Esophagus muscularis mucosa (tissue), 4 donors: ENCODE results near the gene FGF9. TPM values are rescaled to one million over a fixed set of nuclear protein-coding genes. Genes with fewer than 3 reads are reported as not detected.

Experiments
- DNase-seq: peaks from one replicate; pipeline ENCODE4 v3.0.0-alpha.2; 2017; ENCODE audit errors: extremely low spot score
- H3K27ac ChIP-seq, 4 donors: fragments of 200-600 bp; sonication (generic); replicated peaks in 1 of 4; 1 replicate in 3 of 4; 2 replicates in 1 of 4; pipeline ENCODE4 v1.5.1; 2016 to 2019; ENCODE audit warnings: mild to moderate bottlenecking in 1 of 4
- H3K27me3 ChIP-seq, 4 donors: fragments of 200-600 bp; sonication (generic); one replicate each; pipeline versions ENCODE4 v1.5.1 to v1.6.0; 2016 to 2019
- H3K36me3 ChIP-seq, 4 donors: fragments of 200-600 bp; sonication (generic); one replicate each; pipeline ENCODE4 v1.5.1; 2016 to 2019
- H3K4me1 ChIP-seq, 4 donors: fragments of 200-600 bp; sonication (generic); one replicate each; pipeline ENCODE4 v1.5.1; 2016 to 2019
- H3K4me3 ChIP-seq, 4 donors: fragments of 200-600 bp; sonication (generic); 1 replicate in 2 of 4; 2 replicates in 2 of 4; pipeline ENCODE4 v1.5.1; 2016 to 2019; ENCODE audit warnings: mild to moderate bottlenecking in 4 of 4, moderate library complexity in 1 of 4
- H3K9me3 ChIP-seq, 4 donors: fragments of 200-600 bp; sonication (generic); 1 replicate in 3 of 4; 2 replicates in 1 of 4; pipeline ENCODE4 v1.5.1; 2016 to 2019
- EP300 ChIP-seq: sonication (generic); formaldehyde crosslinking; IDR thresholded peaks from one replicate; pipeline ENCODE4 v1.6.1; 2017; ENCODE audit warnings: antibody characterized with exemption
- POLR2A ChIP-seq: fragments of 450-650 bp; IDR thresholded peaks from one replicate; pipeline ENCODE4 v1.6.1; 2017; ENCODE audit warnings: antibody characterized with exemption, moderate library complexity, mild to moderate bottlenecking, low read depth
- POLR2AphosphoS5 ChIP-seq, 2 donors: sonication (generic); formaldehyde crosslinking; IDR thresholded peaks; one replicate each; pipeline ENCODE4 v1.6.1; 2017; ENCODE audit warnings: antibody characterized with exemption in 2 of 2
- WGBS: methylation state at CpG from one replicate; pipeline ENCODE4 v1.1.5; 2018; 5-methylcytosine and 5-hydroxymethylcytosine counted together
- intact Hi-C: fragments of 100-400 bp; cut with DNase I; formaldehyde crosslinking; loops from one replicate; pipeline ENCODE4 v1.15.1; 2023
- total RNA-seq, 4 donors: library from RNA; depleted of rRNA; stranded (reverse); fragments of >200 nt; gene quantifications; one replicate each; pipeline versions ENCODE4 v1.1.0 to v1.2.1, GENCODE V29; 2016
- TF ChIP-seq, protein P1 (sequence below), 3 experiments: fragments of 200-600 bp in 2 of 3; fragments of 450-650 bp in 1 of 3; sonication (generic) in 2 of 3; IDR thresholded peaks; one replicate each; pipeline ENCODE4 v1.5.1; 2017 to 2019; ENCODE audit warnings: antibody characterized with exemption in 3 of 3, mild to moderate bottlenecking in 2 of 3, moderate library complexity in 1 of 3

The FGF9 gene
- total RNA-seq, 4 donors from 2014 or later: 0.50 to 1.9 (median 1.5) TPM

DNA sequence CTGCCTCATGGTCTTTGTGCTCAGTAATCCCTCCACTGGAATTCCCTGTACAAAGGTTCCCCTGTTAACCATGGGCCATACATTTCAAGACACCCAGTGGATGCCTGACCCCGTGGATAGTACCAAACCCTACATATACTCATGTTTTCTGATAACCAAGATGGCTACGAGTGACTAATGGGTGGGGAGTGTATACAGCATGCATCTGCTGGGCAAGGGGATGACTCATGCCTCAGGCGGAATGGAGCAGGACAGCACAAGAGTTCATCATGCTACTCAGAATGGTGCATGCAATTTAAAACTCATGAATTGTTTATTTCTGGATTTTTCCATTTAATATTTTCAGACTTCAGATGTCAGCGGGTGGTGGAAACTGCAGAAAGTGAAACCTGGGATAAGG is 13.3 kb upstream of the FGF9 start:
- WGBS: 75% methylated on average over 4 of the region's 4 CpGs
- no peak for TF ChIP-seq EP300
- no peak for TF ChIP-seq POLR2AphosphoS5 (IDR thresholded peaks at IDR 0.05)
- no peak for TF ChIP-seq POLR2A
- TF ChIP-seq, protein P1, sequence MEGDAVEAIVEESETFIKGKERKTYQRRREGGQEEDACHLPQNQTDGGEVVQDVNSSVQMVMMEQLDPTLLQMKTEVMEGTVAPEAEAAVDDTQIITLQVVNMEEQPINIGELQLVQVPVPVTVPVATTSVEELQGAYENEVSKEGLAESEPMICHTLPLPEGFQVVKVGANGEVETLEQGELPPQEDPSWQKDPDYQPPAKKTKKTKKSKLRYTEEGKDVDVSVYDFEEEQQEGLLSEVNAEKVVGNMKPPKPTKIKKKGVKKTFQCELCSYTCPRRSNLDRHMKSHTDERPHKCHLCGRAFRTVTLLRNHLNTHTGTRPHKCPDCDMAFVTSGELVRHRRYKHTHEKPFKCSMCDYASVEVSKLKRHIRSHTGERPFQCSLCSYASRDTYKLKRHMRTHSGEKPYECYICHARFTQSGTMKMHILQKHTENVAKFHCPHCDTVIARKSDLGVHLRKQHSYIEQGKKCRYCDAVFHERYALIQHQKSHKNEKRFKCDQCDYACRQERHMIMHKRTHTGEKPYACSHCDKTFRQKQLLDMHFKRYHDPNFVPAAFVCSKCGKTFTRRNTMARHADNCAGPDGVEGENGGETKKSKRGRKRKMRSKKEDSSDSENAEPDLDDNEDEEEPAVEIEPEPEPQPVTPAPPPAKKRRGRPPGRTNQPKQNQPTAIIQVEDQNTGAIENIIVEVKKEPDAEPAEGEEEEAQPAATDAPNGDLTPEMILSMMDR (IDR thresholded peaks at IDR 0.05): no peak
- Histone ChIP-seq H3K9me3 (peaks cover 0 to 7% (median 0%) of the 10 kb centered on the region in 4 donors), H3K27ac (no peak overlapping the region), H3K4me3 (no peak overlapping the region), H3K27me3 (peaks cover 0 to 32% (median 0%) of the 10 kb centered on the region in 4 donors), H3K4me1 (no peaks in the 10 kb centered on the region), H3K36me3 (no peaks in the 10 kb centered on the region)
- intact Hi-C loops: no loop called here
- DNase-seq: no peak

- no peak for DNase-seq
- no peak overlapping the region for H3K4me3 ChIP-seq
- intact Hi-C loops: no loop called here
- H3K27ac ChIP-seq: no peak overlapping the region
- TF ChIP-seq, protein P1 (IDR thresholded peaks at IDR 0.05): no peak
- no peak for TF ChIP-seq POLR2A
- TF ChIP-seq POLR2AphosphoS5 (IDR thresholded peaks at IDR 0.05): no peak
- TF ChIP-seq EP300: no peak
- WGBS: 45% methylated on average over 6 of the region's 6 CpGs
- H3K27me3 ChIP-seq: peaks cover 0 to 44% (median 0%) of the 10 kb centered on the region in 4 donors
- no peaks in the 10 kb centered on the region for H3K4me1 ChIP-seq
- H3K9me3 ChIP-seq: peaks cover 0 to 7% (median 0%) of the 10 kb centered on the region in 4 donors
- no peaks in the 10 kb centered on the region for H3K36me3 ChIP-seq
Measured at GRCh38 chr13:21659087-21659486, 11.8 kb upstream of the FGF9 start.

- Histone ChIP-seq H3K27ac (no peak overlapping the region), H3K4me3 (no peak overlapping the region), H3K9me3 (peaks cover 0 to 7% (median 0%) of the 10 kb centered on the region in 4 donors), H3K4me1 (no peaks in the 10 kb centered on the region), H3K27me3 (peaks cover 0 to 64% (median 0%) of the 10 kb centered on the region in 4 donors), H3K36me3 (no peaks in the 10 kb centered on the region)
- intact Hi-C loops: no loop called here
- WGBS: 97% methylated on average over 2 of the region's 2 CpGs
- no peak for DNase-seq
- TF ChIP-seq EP300: no peak
- no peak for TF ChIP-seq POLR2AphosphoS5 (IDR thresholded peaks at IDR 0.05)
- TF ChIP-seq, protein P1 (IDR thresholded peaks at IDR 0.05): no peak
- no peak for TF ChIP-seq POLR2A
Measured at GRCh38 chr13:21661097-21661909, 9.6 kb upstream of the FGF9 start.

GRCh38 chr13:21663197-21663596 is 7.7 kb upstream of the FGF9 start:
- peaks cover 0 to 7% (median 0%) of the 10 kb centered on the region in 4 donors for H3K9me3 ChIP-seq
- TF ChIP-seq POLR2AphosphoS5 (IDR thresholded peaks at IDR 0.05) (no peak), POLR2A (no peak), EP300 (no peak)
- TF ChIP-seq, protein P1 (IDR thresholded peaks at IDR 0.05): no peak
- H3K4me1 ChIP-seq: no peaks in the 10 kb centered on the region
- peaks cover 0 to 74% (median 0%) of the 10 kb centered on the region in 4 donors for H3K27me3 ChIP-seq
- DNase-seq: no peak
- no peak overlapping the region for H3K27ac ChIP-seq
- WGBS: 88% methylated on average over 4 of the region's 4 CpGs
- no peak overlapping the region for H3K4me3 ChIP-seq
- H3K36me3 ChIP-seq: no peaks in the 10 kb centered on the region
- intact Hi-C loops: no loop called here
